H1 (cell line): Measurements from ENCODE around the gene OR2Z1. TPM values are rescaled to one million over a fixed set of nuclear protein-coding genes. Genes with fewer than 3 reads are reported as not detected.
"Not testable (repeated sequence)": the region's sequence is repeated elsewhere in the genome, so short reads cannot be mapped to it uniquely, and the experiment has no call there.

ENCODE experiments used
- CTCF ChIA-PET: fragments of 300-600 bp; sonication (Branson Sonifier 250); formaldehyde crosslinking; loops from one replicate; lab custom pipeline; 2021; ENCODE audit not compliant: partially characterized antibody; lab: Charles Lee
- POLR2A ChIA-PET: fragments of 300-600 bp; sonication (Branson Sonifier 250); formaldehyde crosslinking; loops from one replicate; lab custom pipeline; 2021; ENCODE audit warnings: inconsistent platforms; ENCODE audit not compliant: partially characterized antibody; lab: Charles Lee
- DNase-seq, 2 experiments: peaks; one replicate each; pipeline versions ENCODE4 v3.0.0 to v3.0.0-alpha.2; 2010 to 2022; ENCODE audit warnings: low spot score in 2 of 2, low read depth in 1 of 2, mixed read lengths in 1 of 2
- FAIRE-seq: peaks from 2 replicates; lab custom pipeline; 2011; peaks lifted over from hg19 to GRCh38; lab: Jason Lieb, UNC
- H2AFZ ChIP-seq: 2 replicates; pipeline ENCODE4 v1.8.1; 2012; ENCODE audit warnings: low read length, inconsistent platforms
- H2AK5ac ChIP-seq: 2 replicates; pipeline ENCODE4 v1.6.1; 2013; ENCODE audit warnings: low read depth, low read length
- H2BK120ac ChIP-seq: replicated peaks from 2 replicates; pipeline ENCODE3; 2013; ENCODE audit warnings: low read depth, low read length, inconsistent platforms
- H2BK12ac ChIP-seq: 2 replicates; pipeline ENCODE4 v1.6.1; 2013; ENCODE audit warnings: low read depth, low read length
- H2BK15ac ChIP-seq: 2 replicates; pipeline ENCODE4 v1.6.1; 2013; ENCODE audit warnings: low read length
- H2BK20ac ChIP-seq: 2 replicates; pipeline ENCODE4 v1.6.1; 2013; ENCODE audit warnings: low read length
- H2BK5ac ChIP-seq: 2 replicates; pipeline ENCODE4 v1.6.1; 2013; ENCODE audit warnings: low read depth, low read length
- H3K14ac ChIP-seq: 2 replicates; pipeline ENCODE4 v1.6.1; 2013; ENCODE audit warnings: inconsistent platforms; ENCODE audit not compliant: insufficient read length
- H3K18ac ChIP-seq: 2 replicates; pipeline ENCODE4 v1.6.1; 2013; ENCODE audit warnings: low read length; ENCODE audit errors: extremely low read depth
- H3K23ac ChIP-seq: 2 replicates; pipeline ENCODE4 v1.6.1; 2013; ENCODE audit warnings: inconsistent platforms; ENCODE audit not compliant: insufficient read length
- H3K23me2 ChIP-seq: 2 replicates; pipeline ENCODE4 v1.6.1; 2013; ENCODE audit warnings: low read depth, low read length
- H3K27ac ChIP-seq: 2 replicates; pipeline ENCODE4 v1.6.1; 2011; ENCODE audit warnings: low read depth, low read length, inconsistent platforms
- H3K27me3 ChIP-seq, 4 experiments: replicated peaks in 1 of 4; 1 replicate in 1 of 4; 2 replicates in 3 of 4; pipeline versions ENCODE4 v1.6.1 to v1.8.1; 2011 to 2013; ENCODE audit warnings: low read length in 3 of 4, mild to moderate bottlenecking in 3 of 4, inconsistent platforms in 2 of 4, mixed read lengths in 2 of 4, moderate library complexity in 1 of 4; ENCODE audit not compliant: control insufficient read depth in 3 of 4, insufficient read depth in 3 of 4; ENCODE audit errors: extremely low read depth in 1 of 4
- H3K36me3 ChIP-seq, 4 experiments: 2 replicates each; pipeline versions ENCODE4 v1.6.1 to v1.8.1; 2011 to 2013; ENCODE audit warnings: mild to moderate bottlenecking in 4 of 4, low read length in 3 of 4, moderate library complexity in 2 of 4, control low read depth in 1 of 4, inconsistent platforms in 1 of 4; ENCODE audit not compliant: insufficient read depth in 4 of 4, control insufficient read depth in 2 of 4
- H3K4ac ChIP-seq: replicated peaks from 2 replicates; pipeline ENCODE3; 2013; ENCODE audit warnings: low read length, low read depth, mixed read lengths, inconsistent platforms; ENCODE audit not compliant: insufficient read length
- H3K4me1 ChIP-seq, 4 experiments: replicated peaks in 1 of 4; 1 replicate in 1 of 4; 2 replicates in 3 of 4; pipeline versions ENCODE4 v1.6.1 to v1.8.1; 2011 to 2013; ENCODE audit warnings: low read length in 3 of 4, inconsistent platforms in 2 of 4, mixed read lengths in 1 of 4; ENCODE audit not compliant: insufficient read depth in 4 of 4, control insufficient read depth in 3 of 4
- H3K4me2 ChIP-seq, 2 experiments: 2 replicates each; pipeline versions ENCODE4 v1.6.1 to v1.8.1; 2011 to 2013; ENCODE audit warnings: low read depth in 2 of 2, low read length in 2 of 2, control low read depth in 1 of 2, inconsistent platforms in 1 of 2, mild to moderate bottlenecking in 1 of 2; ENCODE audit not compliant: insufficient read depth in 1 of 2
- H3K4me3 ChIP-seq, 4 experiments: fragments of 200-600, 300-600 bp in 1 of 4; sonication (generic), shearing (Covaris generic), sonication (Bioruptor Twin) in 1 of 4; 2 replicates each; pipeline versions ENCODE4 v1.5.1 to v1.8.1; 2011 to 2016; ENCODE audit warnings: low read length in 4 of 4, low read depth in 3 of 4, control low read depth in 2 of 4, inconsistent platforms in 2 of 4, mild to moderate bottlenecking in 2 of 4, mixed read lengths in 1 of 4, moderate library complexity in 1 of 4; ENCODE audit not compliant: insufficient read depth in 2 of 4; ENCODE audit errors: extremely low read depth in 1 of 4
- H3K56ac ChIP-seq: replicated peaks from 2 replicates; pipeline ENCODE3; 2013; ENCODE audit warnings: low read depth, mild to moderate bottlenecking, mixed read lengths, low read length, inconsistent platforms; ENCODE audit not compliant: insufficient read length
- H3K79me1 ChIP-seq: 2 replicates; pipeline ENCODE4 v1.6.1; 2013; ENCODE audit warnings: low read depth, low read length, control low read depth
- H3K79me2 ChIP-seq, 2 experiments: 2 replicates each; pipeline versions ENCODE4 v1.6.1 to v1.8.1; 2012 to 2013; ENCODE audit warnings: low read length in 2 of 2, mild to moderate bottlenecking in 2 of 2, inconsistent platforms in 1 of 2; ENCODE audit not compliant: insufficient read depth in 2 of 2, control insufficient read depth in 1 of 2
- H3K9ac ChIP-seq, 4 experiments: replicated peaks in 1 of 4; 1 replicate in 1 of 4; 2 replicates in 3 of 4; pipeline versions ENCODE4 v1.6.1 to v1.8.1; 2011 to 2013; ENCODE audit warnings: low read depth in 3 of 4, low read length in 3 of 4, control low read depth in 2 of 4, mild to moderate bottlenecking in 2 of 4, moderate library complexity in 2 of 4, inconsistent platforms in 1 of 4; ENCODE audit errors: extremely low read depth in 1 of 4
- H3K9me3 ChIP-seq, 2 experiments: 2 replicates each; pipeline versions ENCODE4 v1.6.1 to v1.8.1; 2012 to 2013; ENCODE audit warnings: mild to moderate bottlenecking in 2 of 2, moderate library complexity in 2 of 2, control low read depth in 1 of 2, inconsistent platforms in 1 of 2, low read depth in 1 of 2, low read length in 1 of 2, mixed read lengths in 1 of 2; ENCODE audit not compliant: insufficient read depth in 2 of 2
- H4K20me1 ChIP-seq, 2 experiments: replicated peaks in 1 of 2; 2 replicates each; pipeline versions ENCODE3 to v1.8.1; 2011 to 2013; ENCODE audit warnings: inconsistent platforms in 2 of 2, low read length in 2 of 2, mild to moderate bottlenecking in 1 of 2; ENCODE audit not compliant: insufficient read depth in 2 of 2, control insufficient read depth in 1 of 2
- H4K5ac ChIP-seq: 2 replicates; pipeline ENCODE4 v1.6.1; 2013; ENCODE audit warnings: low read length, low read depth, mixed read lengths, inconsistent platforms; ENCODE audit not compliant: insufficient read length
- H4K8ac ChIP-seq: 2 replicates; pipeline ENCODE4 v1.8.0; 2013; ENCODE audit warnings: mild to moderate bottlenecking, moderate library complexity, low read length, inconsistent platforms; ENCODE audit not compliant: insufficient read depth; ENCODE audit errors: extremely low read depth
- H4K91ac ChIP-seq: replicated peaks from 2 replicates; pipeline ENCODE3; 2013; ENCODE audit warnings: low read length, mixed read lengths, inconsistent platforms; ENCODE audit not compliant: insufficient read length
- WGBS, 2 experiments: shearing (Covaris generic) in 1 of 2; methylation state at CpG; one replicate each; pipeline versions ENCODE4 v1.1.6 to v1.1.7; 2013 to 2015; ENCODE audit warnings: low lambda C conversion rate in 2 of 2, mixed read lengths in 2 of 2, inconsistent platforms in 1 of 2, low coverage in 1 of 2, missing lambda C conversion rate in 1 of 2; ENCODE audit not compliant: insufficient replicate concordance in 2 of 2, insufficient coverage in 1 of 2, insufficient read length in 1 of 2; ENCODE audit errors: extremely low coverage in 1 of 2, missing lambda C conversion rate in 1 of 2; 5-methylcytosine and 5-hydroxymethylcytosine counted together
- polyA plus RNA-seq, 7 experiments: library from polyadenylated mRNA; depleted of rRNA in 3 of 7; stranded (reverse) in 5 of 7; unstranded in 2 of 7; fragments of >200 nt in 5 of 7; fragments of 200-250 nt in 2 of 7; gene quantifications; 1 replicate in 5 of 7; 2 replicates in 1 of 7; 4 replicates in 1 of 7; pipeline versions ENCODE4 v1.2.1 to v1.2.3, GENCODE V29; 2011 to 2013; ENCODE audit warnings: missing spikeins in 2 of 7, mixed read lengths in 2 of 7
- total RNA-seq: library from RNA; stranded (reverse); fragmentation: NEBNext Ultra II Directional; extraction: Animal tissue kit (Norgen Biotek cat#: 25700); gene quantifications from 2 replicates; pipeline ENCODE4 v1.2.1, GENCODE V29; 2021

The OR2Z1 gene
- total and polyA plus RNA-seq, 2 of the 8 experiments (the other 6 are each of a cell fraction or from before 2014, with no cell fraction given): not detected

GRCh38 chr19:8739291-8740065 is 18.0 kb downstream of the OR2Z1 start:
- H3K36me3 ChIP-seq, H2BK12ac ChIP-seq, H3K4me1 ChIP-seq, H2AK5ac ChIP-seq, H3K23me2 ChIP-seq, FAIRE-seq, DNase-seq, H3K4me2 ChIP-seq, H3K27ac ChIP-seq, H3K79me2 ChIP-seq, H2BK15ac ChIP-seq, H3K4me3 ChIP-seq, CTCF ChIA-PET, H3K4ac ChIP-seq, H4K8ac ChIP-seq, H4K91ac ChIP-seq, H4K20me1 ChIP-seq, H4K5ac ChIP-seq, H3K18ac ChIP-seq, H3K56ac ChIP-seq, H2BK5ac ChIP-seq, H2BK120ac ChIP-seq, POLR2A ChIA-PET, H2BK20ac ChIP-seq, H3K79me1 ChIP-seq, H3K27me3 ChIP-seq, H2AFZ ChIP-seq, H3K14ac ChIP-seq, H3K9ac ChIP-seq, H3K23ac ChIP-seq: not testable (repeated sequence)
- peaks cover 12 to 25% of the 10 kb centered on the region in 2 experiments for H3K9me3 ChIP-seq
- 100% methylated on average over 1 of the region's 55 CpGs; no CpG with 5 or more reads in 1 of the 2 experiments for WGBS, 2 experiments

- H2BK12ac ChIP-seq, H3K79me1 ChIP-seq, H4K20me1 ChIP-seq, H2BK5ac ChIP-seq, H3K4ac ChIP-seq, H3K14ac ChIP-seq, DNase-seq, H3K27ac ChIP-seq, H3K23me2 ChIP-seq, H2BK15ac ChIP-seq, CTCF ChIA-PET, H4K8ac ChIP-seq, H3K9ac ChIP-seq, H3K27me3 ChIP-seq, H3K79me2 ChIP-seq, H2BK120ac ChIP-seq, H4K5ac ChIP-seq, FAIRE-seq, H3K23ac ChIP-seq, H3K56ac ChIP-seq, H2BK20ac ChIP-seq, H3K4me2 ChIP-seq, POLR2A ChIA-PET, H3K18ac ChIP-seq, H3K4me3 ChIP-seq, H3K36me3 ChIP-seq, H2AFZ ChIP-seq, H3K9me3 ChIP-seq, H3K4me1 ChIP-seq, H4K91ac ChIP-seq, H2AK5ac ChIP-seq: not testable (repeated sequence)
- WGBS, 2 experiments: no CpG with 5 or more reads among the region's 11 CpGs
Observed at GRCh38 chr19:8767257-8767656, 45.8 kb downstream of the OR2Z1 start.
